Pancreas (tissue), 10 donors: ENCODE results near the gene DECR2. TPM values are rescaled to one million over a fixed set of nuclear protein-coding genes. Genes with fewer than 3 reads are reported as not detected.

ENCODE experiments used
- ATAC-seq, 4 donors: fragments of 200-7000 bp; cut with Tn5 transposase; one replicate each; pipeline versions ENCODE4 v1.8.0 to v1.9.1; 2020; ENCODE audit warnings: mild to moderate bottlenecking in 4 of 4, moderate library complexity in 4 of 4
- DNase-seq, 6 donors: peaks; one replicate each; pipeline ENCODE4 v3.0.0-alpha.2; 2020
- FAIRE-seq: peaks from 2 replicates; lab custom pipeline; 2012; peaks lifted over from hg19 to GRCh38; lab: Jason Lieb, UNC
- H3K27ac ChIP-seq, 4 donors: fragments of 200-600 bp; sonication (generic); 1 replicate in 3 of 4; 2 replicates in 1 of 4; pipeline versions ENCODE4 v1.5.0 to v1.8.0; 2020
- H3K27me3 ChIP-seq, 4 donors: fragments of 200-600 bp; one replicate each; pipeline ENCODE4 v1.8.0; 2021
- H3K36me3 ChIP-seq, 3 donors: fragments of 200-600 bp; sonication (generic) in 1 of 3; one replicate each; pipeline versions ENCODE4 v1.5.0 to v1.8.0; 2020 to 2021
- H3K4me1 ChIP-seq, 3 donors: fragments of 200-600 bp; one replicate each; pipeline ENCODE4 v1.8.0; 2021
- H3K4me3 ChIP-seq, 4 donors: fragments of 200-600 bp; sonication (generic) in 2 of 4; one replicate each; pipeline versions ENCODE4 v1.5.0 to v1.8.0; 2020 to 2021
- H3K9me3 ChIP-seq, 4 donors: fragments of 200-600 bp; one replicate each; pipeline ENCODE4 v1.8.0; 2021
- WGBS, 2 donors: extraction: QIAGEN DNeasy Blood & Tissue Kit; methylation state at CpG; one replicate each; pipeline ENCODE4 v1.1.7; 2013; 5-methylcytosine and 5-hydroxymethylcytosine counted together
- intact Hi-C, 3 donors: fragments of 100-400 bp; cut with DNase I; formaldehyde crosslinking; loops; one replicate each; pipeline versions ENCODE4 v1.11.1 to v1.14.2; 2022
- polyA plus RNA-seq, 2 donors: library from polyadenylated mRNA; stranded (reverse); fragments of 200-250 nt; gene quantifications; one replicate each; pipeline ENCODE4 v1.2.3, GENCODE V29; 2013
- total RNA-seq, 6 donors: library from RNA; stranded (reverse); fragmentation: NEBNext Ultra II Directional in 4 of 6; extraction: Animal tissue kit (Norgen Biotek cat#: 25700) in 4 of 6; gene quantifications; one replicate each; pipeline versions ENCODE4 v1.2.1 to v1.2.4, GENCODE V29; 2021 to 2023
- TF ChIP-seq, protein P1 (sequence below), 4 donors: fragments of 200-600 bp; sonication (generic) in 3 of 4; IDR thresholded peaks; one replicate each; pipeline versions ENCODE4 v1.5.0 to v1.8.0; 2021; ENCODE audit warnings: antibody characterized with exemption in 4 of 4
- donor health status: healthy with polysubstance abuse.
- donor health status: DM: no; HTN: no; CAD: no; lungs with moderate emphysema.
- donor health status: DM: no; HTN: no; CAD: no.
- donor health status: control.
- donor health status: control.
- donor health status: Bipolar disorder and iron deficiency.
- donor health status: DM: yes; HTN: yes; CAD: no.
- donor health status: DM: no; HTN: no; CAD: no.
- donor health status: DM: no; HTN: no; CAD: no.
- donor health status: DM: yes; HTN: yes; CAD: no.

DECR2 gene
- total and polyA plus RNA-seq, 8 donors = 9.2 to 68.0 (median 18.5) TPM

DNA sequence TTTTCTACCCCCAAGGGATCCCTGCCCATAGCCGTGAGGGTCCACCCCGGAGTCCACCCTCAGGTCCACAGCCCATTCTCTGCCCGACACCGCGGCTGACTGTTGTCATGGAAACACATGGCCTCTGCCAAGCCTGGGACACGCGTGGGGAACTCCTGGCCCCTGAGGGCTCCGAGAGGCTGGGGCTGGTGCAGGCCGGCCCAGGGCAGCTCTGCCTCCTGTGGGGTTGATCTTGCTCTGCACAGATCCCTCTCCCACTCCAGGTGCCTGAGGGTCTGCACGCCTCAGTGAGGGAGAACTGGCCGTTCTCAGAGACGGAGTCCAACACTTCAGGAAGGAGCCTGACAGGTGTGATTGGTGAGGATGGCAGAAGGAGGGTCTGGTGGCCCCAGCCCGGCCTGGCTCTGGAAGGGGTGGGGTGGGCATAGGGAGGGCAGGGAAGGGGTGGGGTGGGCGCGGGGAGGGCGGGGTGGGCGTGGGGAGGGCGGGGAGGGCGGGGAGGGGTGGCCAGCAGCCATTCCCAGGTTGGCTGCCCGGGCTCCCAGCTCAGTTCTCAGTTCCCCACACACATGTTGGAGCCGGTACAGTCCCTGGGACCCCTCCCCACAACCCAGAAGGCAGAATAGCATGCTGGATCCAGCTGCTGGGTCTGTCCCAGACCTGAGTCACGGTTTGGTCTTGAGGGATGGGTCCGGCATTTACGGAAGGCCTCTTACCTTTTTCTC, 37.8 kb upstream of the DECR2 start:
- peaks cover 3 to 8% (median 4%) of the 10 kb centered on the region in 3 donors for H3K36me3 ChIP-seq
- peak in 3 of 6 donors; percentile 39 to 67 (median 47) for DNase-seq
- H3K9me3 ChIP-seq = no peaks in the 10 kb centered on the region
- TF ChIP-seq, protein P1, sequence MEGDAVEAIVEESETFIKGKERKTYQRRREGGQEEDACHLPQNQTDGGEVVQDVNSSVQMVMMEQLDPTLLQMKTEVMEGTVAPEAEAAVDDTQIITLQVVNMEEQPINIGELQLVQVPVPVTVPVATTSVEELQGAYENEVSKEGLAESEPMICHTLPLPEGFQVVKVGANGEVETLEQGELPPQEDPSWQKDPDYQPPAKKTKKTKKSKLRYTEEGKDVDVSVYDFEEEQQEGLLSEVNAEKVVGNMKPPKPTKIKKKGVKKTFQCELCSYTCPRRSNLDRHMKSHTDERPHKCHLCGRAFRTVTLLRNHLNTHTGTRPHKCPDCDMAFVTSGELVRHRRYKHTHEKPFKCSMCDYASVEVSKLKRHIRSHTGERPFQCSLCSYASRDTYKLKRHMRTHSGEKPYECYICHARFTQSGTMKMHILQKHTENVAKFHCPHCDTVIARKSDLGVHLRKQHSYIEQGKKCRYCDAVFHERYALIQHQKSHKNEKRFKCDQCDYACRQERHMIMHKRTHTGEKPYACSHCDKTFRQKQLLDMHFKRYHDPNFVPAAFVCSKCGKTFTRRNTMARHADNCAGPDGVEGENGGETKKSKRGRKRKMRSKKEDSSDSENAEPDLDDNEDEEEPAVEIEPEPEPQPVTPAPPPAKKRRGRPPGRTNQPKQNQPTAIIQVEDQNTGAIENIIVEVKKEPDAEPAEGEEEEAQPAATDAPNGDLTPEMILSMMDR (IDR thresholded peaks at IDR 0.05) = no peak
- no peak for FAIRE-seq
- no peak overlapping the region for H3K27ac ChIP-seq
- no peaks in the 10 kb centered on the region for H3K4me1 ChIP-seq
- ATAC-seq = no peak
- intact Hi-C loops = loop anchor here in 1 of 3 donors (5.0 kb wide), 1 partner anchor 257 kb away; no protein-coding TSS in a partner anchor
- H3K27me3 ChIP-seq = no peaks in the 10 kb centered on the region
- WGBS, 2 donors = 41 to 45% methylated on average over 16 to 24 of the region's 24 CpGs
- H3K4me3 ChIP-seq = no peak overlapping the region

DNA sequence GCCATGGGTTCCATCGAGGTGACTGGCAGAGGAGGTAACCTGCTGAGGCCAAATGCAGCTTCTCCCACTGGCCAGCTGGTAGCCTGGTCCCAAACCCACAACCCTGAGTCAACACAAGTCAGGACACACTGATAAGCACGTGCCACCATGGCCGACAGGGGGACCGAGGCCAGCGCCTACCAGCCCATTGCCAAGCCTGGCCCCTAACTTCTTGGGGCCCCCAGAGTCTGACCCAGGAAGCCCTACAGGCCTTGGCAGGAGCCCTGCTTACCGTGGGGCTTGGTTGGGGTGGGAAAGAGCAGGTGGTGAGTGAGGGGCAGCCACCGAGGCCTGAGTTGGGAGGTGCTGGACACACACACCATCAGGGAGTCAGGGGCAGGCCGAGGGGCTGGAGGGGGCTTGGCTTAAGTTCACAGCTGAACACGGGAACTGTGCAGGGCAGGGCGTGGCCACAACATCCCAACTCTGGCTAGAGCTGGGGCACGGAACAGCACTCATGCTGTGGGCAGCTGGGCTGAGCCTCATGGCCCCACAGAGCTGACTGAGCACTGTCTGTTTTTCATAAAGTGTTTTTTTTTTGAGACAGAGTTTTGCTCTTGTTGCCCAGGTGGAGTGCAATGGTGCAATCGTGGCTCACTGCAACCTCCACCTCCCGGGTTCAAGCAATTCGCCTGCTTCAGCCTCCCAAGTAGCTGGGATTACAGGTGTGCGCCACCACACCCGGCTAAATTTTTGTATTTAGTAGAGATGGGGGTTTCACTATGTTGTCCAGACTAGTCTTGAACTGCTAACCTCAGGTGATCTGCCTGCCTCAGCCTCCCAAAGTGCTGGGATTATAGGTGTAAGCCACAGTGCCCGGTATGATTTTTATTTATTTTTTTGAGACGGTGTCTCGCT, 36.8 kb upstream of the DECR2 start:
- Histone ChIP-seq H3K27ac (no peak overlapping the region), H3K36me3 (peaks cover 3 to 8% (median 4%) of the 10 kb centered on the region in 3 donors), H3K4me1 (peaks cover 0 to 6% (median 0%) of the 10 kb centered on the region in 3 donors), H3K27me3 (no peaks in the 10 kb centered on the region), H3K4me3 (no peak overlapping the region), H3K9me3 (no peaks in the 10 kb centered on the region)
- ATAC-seq (peak in 2 of 4 donors; percentile 16 to 17), FAIRE-seq (no peak), DNase-seq (peak in 4 of 6 donors; percentile 25 to 74 (median 48))
- TF ChIP-seq, protein P1 (IDR thresholded peaks at IDR 0.05) = no peak
- intact Hi-C loops = loop anchor here in 1 of 3 donors (5.0 kb wide), 1 partner anchor 258 kb away; no protein-coding TSS in a partner anchor
- WGBS, 2 donors = 55 to 57% methylated on average over 19 of the region's 19 CpGs

DNA sequence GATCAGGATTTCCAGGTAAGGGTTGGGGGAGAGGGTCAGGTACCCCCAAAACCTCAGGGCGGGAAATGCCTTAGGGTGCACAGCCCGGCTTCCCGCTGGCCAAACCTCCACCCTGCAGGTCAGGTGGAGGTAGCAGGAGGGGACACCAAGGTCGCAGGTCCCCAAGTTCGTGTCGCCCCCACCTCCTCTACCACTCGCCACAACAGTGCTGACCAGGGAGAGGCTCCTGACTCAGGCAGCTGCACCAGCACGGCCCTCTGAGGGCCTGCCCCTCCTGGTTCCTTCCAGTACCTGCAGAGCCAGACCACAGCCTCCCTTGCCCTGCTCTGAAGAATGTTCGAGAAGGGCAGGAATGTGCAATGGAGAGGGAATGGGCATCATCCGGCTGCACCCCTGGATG, 35.2 kb upstream of the DECR2 start:
- Histone ChIP-seq H3K9me3 (no peaks in the 10 kb centered on the region), H3K4me3 (no peak overlapping the region), H3K36me3 (peaks cover 3 to 8% (median 4%) of the 10 kb centered on the region in 3 donors), H3K27me3 (no peaks in the 10 kb centered on the region), H3K4me1 (peaks cover 0 to 11% (median 6%) of the 10 kb centered on the region in 3 donors), H3K27ac (no peak overlapping the region)
- DNase-seq (peak in 1 of 6 donors; percentile 17), FAIRE-seq (no peak), ATAC-seq (no peak)
- intact Hi-C loops = no loop called here
- 83 to 89% methylated on average over 10 of the region's 10 CpGs for WGBS, 2 donors
- TF ChIP-seq, protein P1 (IDR thresholded peaks at IDR 0.05) = no peak

DNA sequence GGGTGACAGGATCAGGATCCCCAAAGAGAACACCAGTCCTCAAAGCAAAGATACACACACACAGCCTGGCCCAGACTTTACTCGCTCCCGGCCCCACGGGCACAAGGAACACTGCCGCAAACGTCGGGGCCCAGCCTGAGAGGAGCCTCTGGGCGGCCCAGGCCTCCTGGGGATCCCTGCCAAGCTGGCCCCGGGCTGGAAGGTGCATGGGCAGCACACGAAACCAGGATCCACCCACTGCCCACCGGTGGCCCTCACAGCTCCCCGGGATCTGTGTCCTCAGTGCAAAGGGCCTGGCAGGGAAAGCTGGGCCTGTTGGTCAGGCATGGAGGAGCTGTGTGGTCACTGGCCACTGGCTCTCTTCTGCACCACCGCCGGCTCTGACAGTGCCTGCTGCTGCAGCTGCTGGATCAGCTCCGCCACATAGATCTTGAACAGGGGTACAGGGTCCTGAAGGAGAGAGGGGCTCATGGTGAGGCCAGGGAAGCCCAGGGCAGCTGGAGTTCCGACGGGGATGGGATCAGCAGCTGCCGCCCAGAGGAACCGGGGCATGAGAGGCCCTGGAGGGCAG, 34.3 kb upstream of the DECR2 start:
- no peaks in the 10 kb centered on the region for H3K27me3 ChIP-seq
- H3K9me3 ChIP-seq = no peaks in the 10 kb centered on the region
- TF ChIP-seq, protein P1 (IDR thresholded peaks at IDR 0.05) = no peak
- peaks cover 3 to 8% (median 4%) of the 10 kb centered on the region in 3 donors for H3K36me3 ChIP-seq
- intact Hi-C loops = no loop called here
- no peak overlapping the region for H3K4me3 ChIP-seq
- FAIRE-seq (no peak), DNase-seq (peak in 1 of 6 donors; percentile 15), ATAC-seq (no peak)
- WGBS, 2 donors = 94 to 97% methylated on average over 17 to 18 of the region's 18 CpGs
- H3K27ac ChIP-seq = no peak overlapping the region
- H3K4me1 ChIP-seq = peaks cover 0 to 11% (median 6%) of the 10 kb centered on the region in 3 donors
